ENCODE data around the gene HS3ST3B1. TPM values are rescaled to one million over a fixed set of nuclear protein-coding genes. Genes with fewer than 3 reads are reported as not detected.

HS3ST3B1 gene
- total and polyA plus RNA-seq, 2 of the 4 experiments (the other 2 are of a cell fraction) = 3.1 to 4.3 TPM

- no peaks in the 10 kb centered on the region for H3K9me3 ChIP-seq (ENCODE audit: control insufficient read depth, insufficient read depth, low read length)
- in situ Hi-C loops (cut with MboI; ENCODE audit: low sequenced_read_pairs) (no loop called here), dilution Hi-C loops (cut with HindIII; ENCODE audit: low sequenced_read_pairs, unreplicated experiment) (no loop called here), intact Hi-C loops (cut with micrococcal nuclease) (no loop called here)
- no peaks in the 10 kb centered on the region for H3K27me3 ChIP-seq (ENCODE audit: control insufficient read depth, insufficient read depth, low read length)
- TF ChIP-seq BHLHE40 (IDR thresholded peaks at IDR 0.05; ENCODE audit: low read depth, low read length) (no peak), SMC3 (IDR thresholded peaks at IDR 0.05; ENCODE audit: low read depth, low read length) (no peak), MAZ (IDR thresholded peaks at IDR 0.05; ENCODE audit: borderline replicate concordance, low read depth, low read length) (no peak)
- H3K56ac ChIP-seq (ENCODE audit: extremely low read depth, insufficient read depth, low read length) = no peak overlapping the region
- H3K36me3 ChIP-seq (ENCODE audit: control insufficient read depth, insufficient read depth, low read length) = peaks cover 4% of the 10 kb centered on the region
- no peak overlapping the region for H3K27ac ChIP-seq (ENCODE audit: insufficient read depth, low read length)
- peaks cover 11% of the 10 kb centered on the region for H3K4me1 ChIP-seq (ENCODE audit: control insufficient read depth, insufficient read depth, low read length)
- WGBS, 2 experiments (ENCODE audit: extremely low coverage in 2 of 2, insufficient read length in 1 of 2) = 100% methylated on average over 1 of the region's 2 CpGs; no CpG with 5 or more reads in 1 of the 2 experiments
- H2AK9ac ChIP-seq (replicated peaks; ENCODE audit: low read depth, low read length, poor library complexity) = no peak overlapping the region
- peaks cover 3 to 7% of the 10 kb centered on the region in 2 experiments; a peak in 2 of 4 replicates for H3K79me1 ChIP-seq (ENCODE audit: low read depth in 1 of 2, low read length in 2 of 2)
- H2AFZ ChIP-seq (replicated peaks; ENCODE audit: low read length, poor library complexity) = no peak overlapping the region
- no peak overlapping the region for H3K18ac ChIP-seq (ENCODE audit: low read depth, low read length)
- ATAC-seq (ENCODE audit: low read depth) (no peak), DNase-seq (no peak)
- no peak overlapping the region for H3K14ac ChIP-seq (replicated peaks; ENCODE audit: low read depth, low read length)
- ChIA-PET POLR2A (ENCODE audit: unreplicated experiment) (no interaction called here), CTCF (interaction anchor here (0.5 kb wide), 1 partner anchor 11 kb away, joined by 4 read pairs; no protein-coding TSS in a partner anchor)
- BruUV-seq (replicated peaks) = no TSS peak
- H2AK5ac ChIP-seq (ENCODE audit: low read depth, low read length) = 0 out of 2 replicates have a peak overlapping the region, but pooled peaks have one; percentile 6
- H4K91ac ChIP-seq (ENCODE audit: insufficient read depth, low read depth, low read length) = no peak overlapping the region
- no peak overlapping the region for H3K23ac ChIP-seq (ENCODE audit: low read depth, low read length)
- no peak overlapping the region for H3K4me3 ChIP-seq (ENCODE audit: insufficient read depth, low read depth, low read length)
- no peak overlapping the region for H4K8ac ChIP-seq (ENCODE audit: low read depth in 2 of 2, low read length in 2 of 2)
- no peak overlapping the region for H2BK15ac ChIP-seq (ENCODE audit: low read depth, low read length)
- no peak overlapping the region for H2BK120ac ChIP-seq (ENCODE audit: low read depth, low read length)
- no peak overlapping the region for H3K9ac ChIP-seq (ENCODE audit: low read depth, low read length)
- H4K20me1 ChIP-seq (ENCODE audit: insufficient read depth, low read length) = no peaks in the 10 kb centered on the region
- peak overlapping the region; percentile 21; the same call in 1 of the 2 replicates for H3K4ac ChIP-seq (ENCODE audit: low read depth, low read length)
- no peak overlapping the region for H4K5ac ChIP-seq (ENCODE audit: low read depth, low read length)
- H3K4me2 ChIP-seq (ENCODE audit: low read depth, low read length) = no peak overlapping the region
- H2BK20ac ChIP-seq (ENCODE audit: low read depth, low read length) = no peak overlapping the region
- H3K9me1 ChIP-seq (ENCODE audit: insufficient read depth, low read length) = peaks cover under 1% of the 10 kb centered on the region
- no peak overlapping the region for H2BK5ac ChIP-seq (ENCODE audit: low read depth, low read length, poor library complexity, severe bottlenecking)
These were observed 51.3 kb downstream of the HS3ST3B1 start for GRCh38 chr17:14352136-14352535.
